IMR-90 (cell line): ENCODE data around the gene ARL14. TPM values are rescaled to one million over a fixed set of nuclear protein-coding genes. Genes with fewer than 3 reads are reported as not detected.

ENCODE experiments used
- ATAC-seq: fragments of 200-7000 bp; cut with Tn5 transposase; 2 replicates; pipeline ENCODE4 v1.9.1; 2020; ENCODE audit warnings: low read depth, mild to moderate bottlenecking, moderate library complexity
- BruUV-seq: library from RNA; stranded (reverse); fragments of 400-500 nt; replicated peaks from 2 replicates; lab custom pipeline; 2021; lab: Mats Ljungman, UMichigan
- CTCF ChIA-PET: fragments of 300-600 bp; formaldehyde crosslinking; extraction: SDS; loops from one replicate; lab custom pipeline; 2021; ENCODE audit warnings: antibody characterized with exemption; lab: Yijun Ruan, JAX
- POLR2A ChIA-PET: fragments of 300-600 bp; sonication (Branson Sonifier 250); formaldehyde crosslinking; loops from one replicate; lab custom pipeline; 2022; ENCODE audit warnings: antibody characterized with exemption; ENCODE audit not compliant: unreplicated experiment; lab: Charles Lee
- DNase-seq: peaks from one replicate; pipeline ENCODE4 v3.0.0; 2013
- H2AFZ ChIP-seq: replicated peaks from 2 replicates; pipeline ENCODE3; 2013; ENCODE audit warnings: low read length, mild to moderate bottlenecking; ENCODE audit not compliant: poor library complexity
- H2AK5ac ChIP-seq: 2 replicates; pipeline ENCODE4 v1.6.1; 2013; ENCODE audit warnings: low read depth, low read length, inconsistent platforms
- H2AK9ac ChIP-seq: replicated peaks from 2 replicates; pipeline ENCODE3; 2013; ENCODE audit warnings: mild to moderate bottlenecking, low read depth, low read length, moderate library complexity; ENCODE audit not compliant: poor library complexity
- H2BK120ac ChIP-seq: 2 replicates; pipeline ENCODE4 v1.6.1; 2013; ENCODE audit warnings: low read depth, low read length, inconsistent platforms
- H2BK15ac ChIP-seq: 3 replicates; pipeline ENCODE4 v1.6.1; 2013; ENCODE audit warnings: low read depth, low read length, inconsistent platforms
- H2BK20ac ChIP-seq: 2 replicates; pipeline ENCODE4 v1.6.1; 2013; ENCODE audit warnings: low read depth, mild to moderate bottlenecking, inconsistent platforms, low read length, moderate library complexity
- H2BK5ac ChIP-seq: 2 replicates; pipeline ENCODE4 v1.6.1; 2013; ENCODE audit warnings: mild to moderate bottlenecking, low read depth, low read length, inconsistent platforms; ENCODE audit not compliant: poor library complexity, severe bottlenecking
- H3K14ac ChIP-seq: replicated peaks from 2 replicates; pipeline ENCODE4 v1.6.1; 2013; ENCODE audit warnings: low read depth, low read length, inconsistent platforms
- H3K18ac ChIP-seq: 2 replicates; pipeline ENCODE4 v1.6.1; 2013; ENCODE audit warnings: low read depth, low read length, control low read depth
- H3K23ac ChIP-seq: 2 replicates; pipeline ENCODE4 v1.6.1; 2013; ENCODE audit warnings: low read depth, low read length, inconsistent platforms
- H3K27ac ChIP-seq: 2 replicates; pipeline ENCODE4 v1.5.1; 2013; ENCODE audit warnings: mild to moderate bottlenecking, control low read depth, low read length; ENCODE audit not compliant: insufficient read depth
- H3K27me3 ChIP-seq: 2 replicates; pipeline ENCODE4 v1.6.1; 2013; ENCODE audit warnings: low read length; ENCODE audit not compliant: control insufficient read depth, insufficient read depth
- H3K36me3 ChIP-seq: 2 replicates; pipeline ENCODE4 v1.6.1; 2013; ENCODE audit warnings: low read length, mixed read lengths; ENCODE audit not compliant: control insufficient read depth, insufficient read depth
- H3K4ac ChIP-seq: 2 replicates; pipeline ENCODE4 v1.6.1; 2013; ENCODE audit warnings: low read depth, low read length, inconsistent platforms
- H3K4me1 ChIP-seq: 2 replicates; pipeline ENCODE4 v1.6.1; 2013; ENCODE audit warnings: low read length, mixed read lengths; ENCODE audit not compliant: control insufficient read depth, insufficient read depth
- H3K4me2 ChIP-seq: 2 replicates; pipeline ENCODE4 v1.6.1; 2013; ENCODE audit warnings: low read depth, mild to moderate bottlenecking, control low read depth, low read length, moderate library complexity
- H3K4me3 ChIP-seq: 2 replicates; pipeline ENCODE4 v1.5.1; 2013; ENCODE audit warnings: low read depth, mild to moderate bottlenecking, control low read depth, low read length, moderate library complexity; ENCODE audit not compliant: insufficient read depth
- H3K56ac ChIP-seq: 2 replicates; pipeline ENCODE4 v1.6.1; 2013; ENCODE audit warnings: low read length, inconsistent platforms; ENCODE audit not compliant: insufficient read depth; ENCODE audit errors: extremely low read depth
- H3K79me1 ChIP-seq, 2 experiments: 2 replicates each; pipeline ENCODE4 v1.6.1; 2013; ENCODE audit warnings: low read length in 2 of 2, inconsistent platforms in 1 of 2, low read depth in 1 of 2
- H3K9ac ChIP-seq: 2 replicates; pipeline ENCODE4 v1.6.1; 2013; ENCODE audit warnings: low read depth, low read length, control low read depth
- H3K9me1 ChIP-seq: 2 replicates; pipeline ENCODE4 v1.6.1; 2013; ENCODE audit warnings: low read length, inconsistent platforms; ENCODE audit not compliant: insufficient read depth
- H3K9me3 ChIP-seq: 2 replicates; pipeline ENCODE4 v1.6.1; 2013; ENCODE audit warnings: low read length; ENCODE audit not compliant: control insufficient read depth, insufficient read depth
- H4K20me1 ChIP-seq: 2 replicates; pipeline ENCODE4 v1.6.1; 2013; ENCODE audit warnings: low read length, inconsistent platforms; ENCODE audit not compliant: insufficient read depth
- H4K5ac ChIP-seq: 2 replicates; pipeline ENCODE4 v1.6.1; 2013; ENCODE audit warnings: mild to moderate bottlenecking, low read depth, low read length, control low read depth
- H4K8ac ChIP-seq, 2 experiments: 2 replicates each; pipeline ENCODE4 v1.6.1; 2013; ENCODE audit warnings: low read depth in 2 of 2, low read length in 2 of 2, control low read depth in 1 of 2, inconsistent platforms in 1 of 2
- H4K91ac ChIP-seq: 2 replicates; pipeline ENCODE4 v1.6.1; 2013; ENCODE audit warnings: low read depth, low read length, inconsistent platforms; ENCODE audit not compliant: insufficient read depth
- BHLHE40 ChIP-seq: fragments of 150-350 bp; IDR thresholded peaks from 2 replicates; pipeline ENCODE4 v1.6.1; 2016; ENCODE audit warnings: mild to moderate bottlenecking, low read depth, low read length
- CEBPB ChIP-seq: IDR thresholded peaks from 2 replicates; pipeline ENCODE4 v1.6.1; 2012; ENCODE audit warnings: low read depth, low read length, improper control_type of control experiment
- CHD1 ChIP-seq: IDR thresholded peaks from 2 replicates; pipeline ENCODE4 v1.6.1; 2012; ENCODE audit warnings: low read depth, low read length, improper control_type of control experiment
- FOS ChIP-seq: fragments of 150-350 bp; IDR thresholded peaks from 2 replicates; pipeline ENCODE4 v1.6.1; 2016; ENCODE audit warnings: low read depth, low read length
- MAFK ChIP-seq: IDR thresholded peaks from 2 replicates; pipeline ENCODE4 v1.6.1; 2012; ENCODE audit warnings: low read depth, low read length, improper control_type of control experiment
- MAZ ChIP-seq: IDR thresholded peaks from 2 replicates; pipeline ENCODE4 v1.6.1; 2012; ENCODE audit warnings: low read depth, mild to moderate bottlenecking, low read length, improper control_type of control experiment, moderate library complexity, borderline replicate concordance
- MXI1 ChIP-seq: IDR thresholded peaks from 2 replicates; pipeline ENCODE4 v1.6.1; 2012; ENCODE audit warnings: low read depth, mild to moderate bottlenecking, low read length, moderate library complexity, borderline replicate concordance
- NFE2L2 ChIP-seq: fragments of 150-350 bp; IDR thresholded peaks from 2 replicates; pipeline ENCODE4 v1.6.1; 2016; ENCODE audit warnings: low read depth, mild to moderate bottlenecking, low read length
- POLR2A ChIP-seq: IDR thresholded peaks from 2 replicates; pipeline ENCODE4 v1.6.1; 2012; ENCODE audit warnings: mild to moderate bottlenecking, low read depth, low read length
- RAD21 ChIP-seq: IDR thresholded peaks from 2 replicates; pipeline ENCODE4 v1.6.1; 2012; ENCODE audit warnings: low read length, improper control_type of control experiment
- RCOR1 ChIP-seq: IDR thresholded peaks from 2 replicates; pipeline ENCODE4 v1.6.1; 2012; ENCODE audit warnings: mild to moderate bottlenecking, low read length, improper control_type of control experiment; ENCODE audit not compliant: insufficient replicate concordance
- RFX5 ChIP-seq: IDR thresholded peaks from 2 replicates; pipeline ENCODE4 v1.8.0; 2012; ENCODE audit warnings: low read depth, mild to moderate bottlenecking, low read length, moderate library complexity
- SMC3 ChIP-seq: fragments of 150-350 bp; IDR thresholded peaks from 2 replicates; pipeline ENCODE4 v1.6.1; 2016; ENCODE audit warnings: low read depth, mild to moderate bottlenecking, antibody characterized with exemption, low read length, moderate library complexity
- WGBS, 2 experiments: methylation state at CpG; one replicate each; pipeline versions ENCODE4 v1.1.5 to v1.1.7; 2013; ENCODE audit warnings: missing lambda C conversion rate in 2 of 2; ENCODE audit not compliant: insufficient read length in 1 of 2; ENCODE audit errors: extremely low coverage in 2 of 2; 5-methylcytosine and 5-hydroxymethylcytosine counted together
- dilution Hi-C: fragments of 300-500 bp; cut with HindIII; formaldehyde crosslinking; loops from one replicate; pipeline ENCODE4 v1.14.3; 2018; ENCODE audit warnings: low sequenced_read_pairs; ENCODE audit not compliant: unreplicated experiment
- in situ Hi-C: fragments of 300-500 bp; cut with MboI; formaldehyde crosslinking; loops from 3 replicates; pipeline ENCODE4 v1.14.3; 2019; ENCODE audit warnings: low sequenced_read_pairs, inconsistent platforms, mixed read lengths
- intact Hi-C: fragments of 100-400 bp; cut with micrococcal nuclease; formaldehyde crosslinking; loops from 2 replicates; pipeline ENCODE4 v1.10.0; 2022
- polyA plus RNA-seq, 3 experiments: library from polyadenylated mRNA; depleted of rRNA; stranded (reverse); fragments of >200 nt; gene quantifications; 2 replicates each; pipeline ENCODE4 v1.2.3, GENCODE V29; 2012; ENCODE audit warnings: low replicate concordance in 1 of 3
- total RNA-seq: library from RNA; depleted of rRNA; stranded (reverse); fragments of >200 nt; gene quantifications from 2 replicates; pipeline ENCODE4 v1.2.3, GENCODE V29; 2012
- TF ChIP-seq, protein P1 (sequence below): fragments of 150-350 bp; IDR thresholded peaks from 2 replicates; pipeline ENCODE4 v1.6.1; 2017; ENCODE audit warnings: mild to moderate bottlenecking, antibody characterized with exemption, low read length, low read depth
- TF ChIP-seq, protein P2 (sequence below): fragments of 150-350 bp; IDR thresholded peaks from 2 replicates; pipeline ENCODE4 v1.6.1; 2016; ENCODE audit warnings: low read depth, mild to moderate bottlenecking, low read length, moderate library complexity, borderline replicate concordance
- TF ChIP-seq, protein P3 (sequence below): conservative IDR thresholded peaks from 2 replicates; pipeline ENCODE4 v1.5.1; 2012; ENCODE audit warnings: mild to moderate bottlenecking, low read depth, low read length, improper control_type of control experiment

Gene ARL14
- total and polyA plus RNA-seq, 2 of the 4 experiments (the other 2 are of a cell fraction), result 0.15 to 0.18 TPM

DNA sequence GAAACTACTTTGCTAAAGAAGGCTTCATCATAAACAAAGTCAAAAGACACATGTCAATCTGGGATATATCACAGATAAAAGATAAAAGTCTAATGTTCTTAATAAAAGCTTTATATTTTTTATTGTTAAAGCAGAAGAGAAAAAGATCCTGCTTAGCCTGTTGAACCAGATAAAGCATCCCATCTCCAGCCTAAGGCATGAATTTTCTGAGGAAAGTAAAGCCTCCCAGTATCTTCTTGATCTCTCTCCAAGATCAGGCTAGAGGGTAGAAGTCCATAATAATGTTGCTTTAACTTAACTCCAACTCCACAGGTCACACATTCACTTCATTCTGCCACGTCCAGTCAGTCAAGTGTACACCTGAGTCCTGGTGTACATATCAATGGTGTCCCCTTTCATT lies 14.2 kb downstream of the ARL14 start:
- in situ Hi-C loops, result no loop called here
- Histone ChIP-seq H3K9me3 (no peaks in the 10 kb centered on the region), H3K27ac (no peak overlapping the region), H4K20me1 (no peaks in the 10 kb centered on the region), H3K9me1 (no peaks in the 10 kb centered on the region), H3K4me3 (no peak overlapping the region), H2BK15ac (no peak overlapping the region), H4K91ac (no peak overlapping the region), H3K4ac (no peak overlapping the region), H3K4me2 (no peak overlapping the region), H3K18ac (no peak overlapping the region), H4K5ac (no peak overlapping the region), H2AK9ac (no peak overlapping the region), H3K36me3 (no peaks in the 10 kb centered on the region), H3K27me3 (no peaks in the 10 kb centered on the region), H2AK5ac (no peak overlapping the region), H3K79me1 (no peaks in the 10 kb centered on the region), H3K4me1 (peaks cover 3% of the 10 kb centered on the region; the same call in 1 of the 2 replicates), H2BK5ac (no peak overlapping the region), H3K14ac (no peak overlapping the region), H4K8ac (no peak overlapping the region), H2BK120ac (no peak overlapping the region), H3K9ac (no peak overlapping the region), H3K23ac (no peak overlapping the region), H2BK20ac (no peak overlapping the region), H3K56ac (no peak overlapping the region), H2AFZ (no peak overlapping the region)
- dilution Hi-C loops, result no loop called here
- WGBS, 2 experiments, result no CpG with 5 or more reads among the region's 1 CpG
- TF ChIP-seq RAD21 (no peak), RFX5 (no peak), RCOR1 (no peak), BHLHE40 (no peak), CEBPB (no peak), MAZ (no peak), MAFK (no peak), NFE2L2 (no peak), CHD1 (no peak), FOS (no peak), SMC3 (no peak), MXI1 (no peak), POLR2A (no peak)
- TF ChIP-seq, protein P1, sequence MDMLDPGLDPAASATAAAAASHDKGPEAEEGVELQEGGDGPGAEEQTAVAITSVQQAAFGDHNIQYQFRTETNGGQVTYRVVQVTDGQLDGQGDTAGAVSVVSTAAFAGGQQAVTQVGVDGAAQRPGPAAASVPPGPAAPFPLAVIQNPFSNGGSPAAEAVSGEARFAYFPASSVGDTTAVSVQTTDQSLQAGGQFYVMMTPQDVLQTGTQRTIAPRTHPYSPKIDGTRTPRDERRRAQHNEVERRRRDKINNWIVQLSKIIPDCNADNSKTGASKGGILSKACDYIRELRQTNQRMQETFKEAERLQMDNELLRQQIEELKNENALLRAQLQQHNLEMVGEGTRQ, result no peak
- TF ChIP-seq, protein P2, sequence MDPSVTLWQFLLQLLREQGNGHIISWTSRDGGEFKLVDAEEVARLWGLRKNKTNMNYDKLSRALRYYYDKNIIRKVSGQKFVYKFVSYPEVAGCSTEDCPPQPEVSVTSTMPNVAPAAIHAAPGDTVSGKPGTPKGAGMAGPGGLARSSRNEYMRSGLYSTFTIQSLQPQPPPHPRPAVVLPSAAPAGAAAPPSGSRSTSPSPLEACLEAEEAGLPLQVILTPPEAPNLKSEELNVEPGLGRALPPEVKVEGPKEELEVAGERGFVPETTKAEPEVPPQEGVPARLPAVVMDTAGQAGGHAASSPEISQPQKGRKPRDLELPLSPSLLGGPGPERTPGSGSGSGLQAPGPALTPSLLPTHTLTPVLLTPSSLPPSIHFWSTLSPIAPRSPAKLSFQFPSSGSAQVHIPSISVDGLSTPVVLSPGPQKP, result no peak
- TF ChIP-seq, protein P3, sequence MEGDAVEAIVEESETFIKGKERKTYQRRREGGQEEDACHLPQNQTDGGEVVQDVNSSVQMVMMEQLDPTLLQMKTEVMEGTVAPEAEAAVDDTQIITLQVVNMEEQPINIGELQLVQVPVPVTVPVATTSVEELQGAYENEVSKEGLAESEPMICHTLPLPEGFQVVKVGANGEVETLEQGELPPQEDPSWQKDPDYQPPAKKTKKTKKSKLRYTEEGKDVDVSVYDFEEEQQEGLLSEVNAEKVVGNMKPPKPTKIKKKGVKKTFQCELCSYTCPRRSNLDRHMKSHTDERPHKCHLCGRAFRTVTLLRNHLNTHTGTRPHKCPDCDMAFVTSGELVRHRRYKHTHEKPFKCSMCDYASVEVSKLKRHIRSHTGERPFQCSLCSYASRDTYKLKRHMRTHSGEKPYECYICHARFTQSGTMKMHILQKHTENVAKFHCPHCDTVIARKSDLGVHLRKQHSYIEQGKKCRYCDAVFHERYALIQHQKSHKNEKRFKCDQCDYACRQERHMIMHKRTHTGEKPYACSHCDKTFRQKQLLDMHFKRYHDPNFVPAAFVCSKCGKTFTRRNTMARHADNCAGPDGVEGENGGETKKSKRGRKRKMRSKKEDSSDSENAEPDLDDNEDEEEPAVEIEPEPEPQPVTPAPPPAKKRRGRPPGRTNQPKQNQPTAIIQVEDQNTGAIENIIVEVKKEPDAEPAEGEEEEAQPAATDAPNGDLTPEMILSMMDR, result no peak
- ATAC-seq (no peak), DNase-seq (no peak)
- ChIA-PET POLR2A (no interaction called here), CTCF (no interaction called here)
- BruUV-seq, result no TSS peak
- intact Hi-C loops, result no loop called here
